ENCODE data around the gene SDC4. TPM values are rescaled to one million over a fixed set of nuclear protein-coding genes. Genes with fewer than 3 reads are reported as not detected.

SDC4 gene, protein sequence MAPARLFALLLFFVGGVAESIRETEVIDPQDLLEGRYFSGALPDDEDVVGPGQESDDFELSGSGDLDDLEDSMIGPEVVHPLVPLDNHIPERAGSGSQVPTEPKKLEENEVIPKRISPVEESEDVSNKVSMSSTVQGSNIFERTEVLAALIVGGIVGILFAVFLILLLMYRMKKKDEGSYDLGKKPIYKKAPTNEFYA
- polyA plus RNA-seq (2013), result 6.9 TPM

DNA sequence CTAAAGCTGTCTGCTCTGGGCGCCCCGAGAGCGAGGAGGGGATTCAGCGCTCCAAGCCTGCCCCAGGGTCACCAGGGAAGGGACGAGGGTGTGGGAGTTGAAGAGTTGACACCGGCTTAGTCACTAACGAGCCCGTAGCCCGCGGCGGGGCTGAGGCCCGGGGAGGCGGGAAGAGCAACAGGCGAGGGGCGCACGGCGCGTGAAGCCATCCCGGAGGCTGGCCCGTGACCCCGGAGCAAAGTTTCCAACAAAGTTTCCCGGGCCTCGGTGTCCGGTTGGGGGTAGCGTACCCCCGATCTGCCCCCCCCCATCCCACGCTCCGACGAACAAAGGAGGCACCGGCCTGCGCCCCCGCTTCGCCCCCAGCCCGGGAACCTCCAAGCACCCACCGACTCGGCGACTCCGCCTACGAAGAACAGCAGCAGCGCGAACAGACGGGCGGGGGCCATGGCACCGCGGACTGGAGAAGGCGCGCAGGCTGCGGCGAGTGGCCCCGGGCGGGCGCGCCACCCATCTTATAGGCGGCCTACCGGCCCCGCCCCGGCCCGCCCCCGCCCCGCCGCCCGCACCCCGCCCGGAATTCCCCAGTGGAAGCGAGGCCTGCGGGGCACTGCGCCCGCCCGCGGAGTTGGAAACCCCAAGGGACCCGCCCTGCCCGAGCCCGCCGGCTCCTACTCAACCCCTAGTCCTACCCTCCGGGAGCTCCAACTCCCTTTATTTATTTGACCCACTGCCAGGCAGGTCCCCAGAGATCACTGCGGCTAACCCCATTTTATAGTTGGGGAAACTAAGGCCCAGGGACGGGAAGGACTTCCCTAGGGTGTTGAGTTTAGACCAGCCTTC lies at the start of gene SDC4:
TSS of gene SDC4 (minus strand) at position 489 of the 843 bp plus-strand sequence. CDS start at position 449, 40 bp downstream.
- DNase-seq, result peak; percentile 35 to 62 (median 57)
- Histone ChIP-seq H3K4me1 (ENCODE audit: control extremely low read depth in 1 of 4, control insufficient read depth in 4 of 4, insufficient read depth in 4 of 4, low read length in 3 of 4) (peaks cover 0 to 40% (median 34%) of the 10 kb centered on the region in 4 experiments), H3K4me3 (ENCODE audit: control insufficient read depth in 1 of 7, extremely low read depth in 1 of 7, insufficient read depth in 4 of 7, low read depth in 2 of 7, low read length in 6 of 7) (peak within 1 kb of the TSS; percentile 5 to 81 (median 59)), H3K27ac (ENCODE audit: insufficient read depth in 1 of 2, low read depth in 1 of 2, low read length in 2 of 2, poor library complexity in 1 of 2, severe bottlenecking in 2 of 2) (peak within 1 kb of the TSS in 1 of 2 experiments; percentile 34), H3K27me3 (replicated peaks in 2 of 5; ENCODE audit: control insufficient read depth in 4 of 5, insufficient read depth in 5 of 5, low read length in 4 of 5) (peaks cover 0 to 7% (median 0%) of the 10 kb centered on the region in 5 experiments), H3K9me3 (ENCODE audit: control extremely low read depth in 1 of 5, control insufficient read depth in 4 of 5, insufficient read depth in 2 of 5, low read depth in 1 of 5, low read length in 4 of 5) (no peaks in the 10 kb centered on the region), H3K36me3 (ENCODE audit: control insufficient read depth in 4 of 4, insufficient read depth in 4 of 4, low read length in 3 of 4) (no peaks in the 10 kb centered on the region)
- CTCF ChIA-PET, result interaction anchor here (1.4 to 4.1 kb wide), 5 partner anchors 12 to 89 kb away, joined by 4 to 27 read pairs (median 9); partner anchors contain the start of gene SYS1
- POLR2A ChIA-PET, result interaction anchor here (0.6 to 4.2 kb wide), 2 partner anchors 15 to 22 kb away, joined by 3 to 16 read pairs; partner anchors contain the start of gene SYS1
- 0% methylated on average over 24 of the region's 77 CpGs for WGBS (ENCODE audit: insufficient coverage)

DNA sequence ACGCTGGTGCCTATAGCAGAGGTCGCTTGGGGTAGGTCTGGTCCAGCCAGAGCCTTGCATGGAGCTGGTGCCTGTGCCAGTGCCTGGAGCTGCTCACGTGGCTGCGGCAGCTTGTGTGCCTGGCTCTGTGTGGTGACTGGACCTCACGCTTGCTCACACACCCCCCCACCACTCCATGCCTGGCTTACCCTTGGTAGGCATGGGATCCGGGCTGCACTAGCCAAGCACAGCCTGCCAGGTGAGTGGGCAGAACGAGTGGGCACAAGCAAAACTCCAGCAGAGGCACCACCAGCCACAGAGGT lies 46.8 kb upstream of the SDC4 start:
- Histone ChIP-seq H3K4me1 (ENCODE audit: control extremely low read depth in 1 of 4, control insufficient read depth in 4 of 4, insufficient read depth in 4 of 4, low read length in 3 of 4) (no peaks in the 10 kb centered on the region), H3K9me3 (ENCODE audit: control extremely low read depth in 1 of 5, control insufficient read depth in 4 of 5, insufficient read depth in 2 of 5, low read depth in 1 of 5, low read length in 4 of 5) (peaks cover 0 to 2% (median 0%) of the 10 kb centered on the region in 5 experiments), H3K27me3 (replicated peaks in 2 of 5; ENCODE audit: control insufficient read depth in 4 of 5, insufficient read depth in 5 of 5, low read length in 4 of 5) (no peaks in the 10 kb centered on the region), H3K27ac (ENCODE audit: insufficient read depth in 1 of 2, low read depth in 1 of 2, low read length in 2 of 2, poor library complexity in 1 of 2, severe bottlenecking in 2 of 2) (no peak overlapping the region), H3K4me3 (ENCODE audit: control insufficient read depth in 1 of 7, extremely low read depth in 1 of 7, insufficient read depth in 4 of 7, low read depth in 2 of 7, low read length in 6 of 7) (no peak overlapping the region), H3K36me3 (ENCODE audit: control insufficient read depth in 4 of 4, insufficient read depth in 4 of 4, low read length in 3 of 4) (no peaks in the 10 kb centered on the region)
- ChIA-PET POLR2A (no interaction called here), CTCF (interaction anchor here (0.9 to 1.8 kb wide), 4 partner anchors 9 to 42 kb away, joined by 3 to 6 read pairs (median 4); partner anchors contain the start of gene SYS1)
- WGBS (ENCODE audit: insufficient coverage), result 100% methylated on average over 7 of the region's 7 CpGs
- DNase-seq, result no peak

DNA sequence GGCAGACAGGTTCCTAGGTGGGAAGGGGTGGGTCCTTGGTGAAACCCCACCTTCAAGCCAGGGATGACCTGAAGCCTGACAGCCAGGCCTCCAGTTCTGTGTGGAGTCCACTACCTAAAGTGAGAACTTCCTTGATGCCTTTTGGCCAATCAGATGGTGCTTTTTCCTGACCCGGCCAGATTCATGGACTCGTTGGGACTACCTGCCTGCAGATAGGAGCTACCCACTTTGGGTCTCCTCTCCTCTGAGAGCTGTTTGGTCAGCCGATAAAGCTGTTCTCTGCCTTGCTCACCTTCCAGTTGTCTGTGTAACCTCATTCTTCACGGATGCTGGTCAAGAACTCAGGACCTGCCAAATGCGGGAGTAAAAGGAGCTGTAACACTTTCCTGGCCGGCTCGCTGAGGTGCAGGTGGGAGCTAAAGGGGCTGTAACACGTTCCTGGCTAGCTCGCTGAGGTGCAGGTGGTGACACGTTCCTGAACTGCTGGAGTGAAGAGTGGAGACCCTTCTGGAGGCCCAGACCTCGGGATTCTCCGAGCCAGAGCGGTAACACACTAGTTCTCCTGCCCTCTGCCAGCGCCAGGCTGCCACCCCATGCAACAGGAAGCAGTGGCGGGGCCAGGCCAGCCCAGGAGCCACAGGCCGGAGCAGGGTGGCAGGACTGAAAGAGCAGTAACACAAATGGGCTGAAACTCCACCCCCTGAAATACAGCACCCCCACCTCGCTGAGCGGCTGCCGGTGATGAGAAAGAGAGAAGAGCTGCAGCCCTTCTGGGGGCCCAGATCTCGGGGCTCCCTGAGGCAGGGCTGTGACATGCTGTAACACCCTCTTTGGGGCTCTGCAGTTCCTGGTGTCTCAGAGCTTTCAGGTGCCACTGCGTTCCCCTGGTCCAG lies 46.2 kb upstream of the SDC4 start:
- CTCF ChIA-PET, result interaction anchor here (0.6 to 1.8 kb wide), 5 partner anchors 9 to 42 kb away, joined by 3 to 6 read pairs (median 4); partner anchors contain the start of gene SYS1
- Histone ChIP-seq H3K4me1 (ENCODE audit: control extremely low read depth in 1 of 4, control insufficient read depth in 4 of 4, insufficient read depth in 4 of 4, low read length in 3 of 4) (no peaks in the 10 kb centered on the region), H3K4me3 (ENCODE audit: control insufficient read depth in 1 of 7, extremely low read depth in 1 of 7, insufficient read depth in 4 of 7, low read depth in 2 of 7, low read length in 6 of 7) (no peak overlapping the region), H3K36me3 (ENCODE audit: control insufficient read depth in 4 of 4, insufficient read depth in 4 of 4, low read length in 3 of 4) (no peaks in the 10 kb centered on the region), H3K27ac (ENCODE audit: insufficient read depth in 1 of 2, low read depth in 1 of 2, low read length in 2 of 2, poor library complexity in 1 of 2, severe bottlenecking in 2 of 2) (no peak overlapping the region), H3K27me3 (replicated peaks in 2 of 5; ENCODE audit: control insufficient read depth in 4 of 5, insufficient read depth in 5 of 5, low read length in 4 of 5) (no peaks in the 10 kb centered on the region), H3K9me3 (ENCODE audit: control extremely low read depth in 1 of 5, control insufficient read depth in 4 of 5, insufficient read depth in 2 of 5, low read depth in 1 of 5, low read length in 4 of 5) (peaks cover 0 to 2% (median 0%) of the 10 kb centered on the region in 5 experiments)
- POLR2A ChIA-PET, result no interaction called here
- WGBS (ENCODE audit: insufficient coverage), result 90% methylated on average over 20 of the region's 21 CpGs
- DNase-seq, result no peak

DNA sequence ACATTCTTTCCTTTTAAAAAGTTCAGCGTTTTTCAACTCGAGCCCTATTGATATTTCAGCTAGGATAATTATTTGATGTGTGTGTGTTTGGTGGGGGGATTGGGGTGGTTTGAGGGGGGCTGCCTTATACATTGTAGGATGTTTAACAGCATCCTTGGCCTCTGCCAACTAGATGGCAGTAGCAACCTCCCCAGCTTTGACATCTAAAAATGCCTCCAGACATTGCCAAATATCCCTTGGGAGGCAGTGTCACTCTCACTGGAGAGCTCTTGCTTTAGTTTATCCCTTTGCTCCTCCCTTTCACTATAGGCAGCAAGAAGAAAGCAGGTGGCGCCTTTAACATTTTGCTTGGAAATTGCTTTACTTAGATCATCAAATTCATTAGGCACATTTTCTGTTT lies 44.5 kb upstream of the SDC4 start:
- Histone ChIP-seq H3K36me3 (ENCODE audit: control insufficient read depth in 4 of 4, insufficient read depth in 4 of 4, low read length in 3 of 4) (no peaks in the 10 kb centered on the region), H3K9me3 (ENCODE audit: control extremely low read depth in 1 of 5, control insufficient read depth in 4 of 5, insufficient read depth in 2 of 5, low read depth in 1 of 5, low read length in 4 of 5) (no peaks in the 10 kb centered on the region), H3K4me1 (ENCODE audit: control extremely low read depth in 1 of 4, control insufficient read depth in 4 of 4, insufficient read depth in 4 of 4, low read length in 3 of 4) (no peaks in the 10 kb centered on the region), H3K27ac (ENCODE audit: insufficient read depth in 1 of 2, low read depth in 1 of 2, low read length in 2 of 2, poor library complexity in 1 of 2, severe bottlenecking in 2 of 2) (no peak overlapping the region), H3K4me3 (ENCODE audit: control insufficient read depth in 1 of 7, extremely low read depth in 1 of 7, insufficient read depth in 4 of 7, low read depth in 2 of 7, low read length in 6 of 7) (no peak overlapping the region), H3K27me3 (replicated peaks in 2 of 5; ENCODE audit: control insufficient read depth in 4 of 5, insufficient read depth in 5 of 5, low read length in 4 of 5) (no peaks in the 10 kb centered on the region)
- CTCF ChIA-PET, result interaction anchor here (0.6 to 2.3 kb wide), 5 partner anchors 12 to 1124 kb away, joined by 3 to 9 read pairs (median 3); no protein-coding TSS in a partner anchor
- DNase-seq, result no peak
- WGBS (ENCODE audit: insufficient coverage), result 100% methylated on average over 1 of the region's 3 CpGs
- POLR2A ChIA-PET, result no interaction called here

DNA sequence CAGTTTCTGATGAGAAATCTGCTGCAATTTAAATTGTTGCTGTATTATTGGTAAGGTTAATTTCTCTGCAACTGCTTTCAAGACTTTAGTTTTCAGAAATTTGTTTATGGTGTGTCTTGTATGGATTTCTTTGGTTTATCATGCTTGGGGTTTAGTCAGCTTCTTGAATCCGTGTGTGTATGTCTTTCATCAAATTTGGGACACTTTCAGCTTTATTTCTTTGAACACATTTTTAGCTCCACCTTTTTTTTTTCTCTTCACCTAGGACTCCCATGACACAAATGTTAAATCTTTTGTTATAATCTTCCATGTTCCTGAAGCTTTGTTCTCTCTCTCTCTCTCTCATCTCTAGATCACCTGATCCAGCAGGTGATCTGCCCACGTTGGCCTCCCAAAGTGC lies 43.3 kb upstream of the SDC4 start:
- Histone ChIP-seq H3K27me3 (replicated peaks in 2 of 5; ENCODE audit: control insufficient read depth in 4 of 5, insufficient read depth in 5 of 5, low read length in 4 of 5) (no peaks in the 10 kb centered on the region), H3K4me3 (ENCODE audit: control insufficient read depth in 1 of 7, extremely low read depth in 1 of 7, insufficient read depth in 4 of 7, low read depth in 2 of 7, low read length in 6 of 7) (no peak overlapping the region), H3K27ac (ENCODE audit: insufficient read depth in 1 of 2, low read depth in 1 of 2, low read length in 2 of 2, poor library complexity in 1 of 2, severe bottlenecking in 2 of 2) (no peak overlapping the region), H3K4me1 (ENCODE audit: control extremely low read depth in 1 of 4, control insufficient read depth in 4 of 4, insufficient read depth in 4 of 4, low read length in 3 of 4) (no peaks in the 10 kb centered on the region), H3K9me3 (ENCODE audit: control extremely low read depth in 1 of 5, control insufficient read depth in 4 of 5, insufficient read depth in 2 of 5, low read depth in 1 of 5, low read length in 4 of 5) (no peaks in the 10 kb centered on the region), H3K36me3 (ENCODE audit: control insufficient read depth in 4 of 4, insufficient read depth in 4 of 4, low read length in 3 of 4) (no peaks in the 10 kb centered on the region)
- POLR2A ChIA-PET, result interaction anchor here (0.6 to 1.0 kb wide), 2 partner anchors 19 to 45 kb away, joined by 3 to 4 read pairs; no protein-coding TSS in a partner anchor
- 100% methylated on average over 2 of the region's 2 CpGs for WGBS (ENCODE audit: insufficient coverage)
- no peak for DNase-seq
- CTCF ChIA-PET, result interaction anchor here (0.8 to 2.3 kb wide), 2 partner anchors 11 to 46 kb away, joined by 3 to 9 read pairs; no protein-coding TSS in a partner anchor

DNA sequence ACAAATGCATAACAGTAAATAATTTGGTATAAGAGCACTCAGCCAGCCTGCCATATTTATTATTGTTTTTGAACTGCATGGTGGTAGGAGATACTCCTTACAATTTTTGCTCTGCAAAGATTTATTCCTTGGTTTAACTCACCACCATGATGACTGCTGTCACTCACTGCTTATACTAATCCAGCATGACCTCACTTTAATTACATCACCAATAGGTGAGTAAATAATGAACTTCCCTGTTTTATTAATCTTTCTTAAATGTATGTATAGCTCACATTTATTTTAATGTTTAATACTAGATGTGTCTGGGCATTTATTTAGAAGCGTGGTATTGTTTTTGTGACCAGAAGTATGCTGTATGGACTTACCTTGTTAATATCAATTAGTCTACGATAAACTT lies 42.7 kb upstream of the SDC4 start:
- no peak overlapping the region for H3K4me3 ChIP-seq (ENCODE audit: control insufficient read depth in 1 of 7, extremely low read depth in 1 of 7, insufficient read depth in 4 of 7, low read depth in 2 of 7, low read length in 6 of 7)
- no peaks in the 10 kb centered on the region for H3K4me1 ChIP-seq (ENCODE audit: control extremely low read depth in 1 of 4, control insufficient read depth in 4 of 4, insufficient read depth in 4 of 4, low read length in 3 of 4)
- H3K9me3 ChIP-seq (ENCODE audit: control extremely low read depth in 1 of 5, control insufficient read depth in 4 of 5, insufficient read depth in 2 of 5, low read depth in 1 of 5, low read length in 4 of 5), result no peaks in the 10 kb centered on the region
- DNase-seq, result no peak
- no peaks in the 10 kb centered on the region for H3K27me3 ChIP-seq (replicated peaks in 2 of 5; ENCODE audit: control insufficient read depth in 4 of 5, insufficient read depth in 5 of 5, low read length in 4 of 5)
- ChIA-PET CTCF (interaction anchor here (0.8 to 2.3 kb wide), 2 partner anchors 12 to 46 kb away, joined by 3 to 9 read pairs; no protein-coding TSS in a partner anchor), POLR2A (interaction anchor here (0.6 to 1.0 kb wide), 2 partner anchors 18 to 45 kb away, joined by 3 to 4 read pairs; no protein-coding TSS in a partner anchor)
- H3K27ac ChIP-seq (ENCODE audit: insufficient read depth in 1 of 2, low read depth in 1 of 2, low read length in 2 of 2, poor library complexity in 1 of 2, severe bottlenecking in 2 of 2), result no peak overlapping the region
- H3K36me3 ChIP-seq (ENCODE audit: control insufficient read depth in 4 of 4, insufficient read depth in 4 of 4, low read length in 3 of 4), result no peaks in the 10 kb centered on the region
- WGBS (ENCODE audit: insufficient coverage), result no CpG with 5 or more reads among the region's 2 CpGs
